Dermis blood vessel endothelial cell (primary cell): ENCODE measurements around the gene PTGES. TPM values are rescaled to one million over a fixed set of nuclear protein-coding genes. Genes with fewer than 3 reads are reported as not detected.
"Not testable (repeated sequence)": the region's sequence is repeated elsewhere in the genome, so short reads cannot be mapped to it uniquely, and the experiment has no call there.

ENCODE experiments used
- DNase-seq: peaks from one replicate; pipeline ENCODE4 v3.0.0; 2010
- total RNA-seq: library from RNA; depleted of rRNA; stranded (reverse); fragments of >200 nt; gene quantifications from 2 replicates; pipeline ENCODE4 v1.2.3, GENCODE V29; 2014

Gene PTGES
- 0.47 and 0.51 TPM in 2 replicates for total RNA-seq

- peak; percentile 56 for DNase-seq
Measured at GRCh38 chr9:129752900-129753729, at the start of gene PTGES. Gene PTGES (minus strand): TSS chr9:129753042. CDS start chr9:129753012, 30 bp downstream.

GRCh38 chr9:129801504-129801903, 48.7 kb upstream of the PTGES start:
- DNase-seq: no peak

GRCh38 chr9:129798973-129799372, 46.1 kb upstream of the PTGES start:
- no peak for DNase-seq

- DNase-seq: not testable (repeated sequence)
Measured at GRCh38 chr9:129796029-129796428, 43.2 kb upstream of the PTGES start.

GRCh38 chr9:129794549-129794948, 41.7 kb upstream of the PTGES start:
- no peak for DNase-seq

- no peak for DNase-seq
Measured at GRCh38 chr9:129786481-129786880, 33.6 kb upstream of the PTGES start.

- no peak for DNase-seq
Measured at GRCh38 chr9:129785866-129786265, 33.0 kb upstream of the PTGES start.

GRCh38 chr9:129784970-129785369, 32.1 kb upstream of the PTGES start:
- DNase-seq: not testable (repeated sequence)

- DNase-seq: peak; percentile 82
Measured at GRCh38 chr9:129783516-129784361, 30.9 kb upstream of the PTGES start.

GRCh38 chr9:129781981-129782380, 29.1 kb upstream of the PTGES start:
- DNase-seq: no peak

- DNase-seq: no peak
Measured at GRCh38 chr9:129781131-129781530, 28.3 kb upstream of the PTGES start.

GRCh38 chr9:129779560-129780190, 26.8 kb upstream of the PTGES start:
- no peak for DNase-seq

- DNase-seq: no peak
Measured at GRCh38 chr9:129778469-129778868, 25.6 kb upstream of the PTGES start.

- no peak for DNase-seq
Measured at GRCh38 chr9:129777769-129778130, 24.9 kb upstream of the PTGES start.

GRCh38 chr9:129776938-129777768, 24.3 kb upstream of the PTGES start:
- peak; percentile 89 for DNase-seq

- DNase-seq: no peak
Measured at GRCh38 chr9:129776566-129776937, 23.7 kb upstream of the PTGES start.

GRCh38 chr9:129776096-129776495, 23.3 kb upstream of the PTGES start:
- DNase-seq: not testable (repeated sequence)

GRCh38 chr9:129775448-129775798, 22.6 kb upstream of the PTGES start:
- no peak for DNase-seq

- no peak for DNase-seq
Measured at GRCh38 chr9:129774791-129775447, 22.1 kb upstream of the PTGES start.

- DNase-seq: no peak
Measured at GRCh38 chr9:129773262-129774048, 20.6 kb upstream of the PTGES start.

- DNase-seq: no peak
Measured at GRCh38 chr9:129770741-129771140, 17.9 kb upstream of the PTGES start.
